NCI-H748 treated with DMSO at 0.1 percent for 48 hours (cell line): ENCODE measurements around the gene ABHD8.
"Not testable (repeated sequence)": the region's sequence is repeated elsewhere in the genome, so short reads cannot be mapped to it uniquely, and the experiment has no call there.

Experiments used
- DNase-seq: peaks from one replicate; lab custom pipeline; 2025; lab: John Stamatoyannopoulos, UW

ABHD8 gene

GRCh38 chr19:17296976-17297375 is 6.2 kb downstream of the ABHD8 start:
- no peak for DNase-seq

- no peak for DNase-seq
Observed at GRCh38 chr19:17296273-17296672, 7.0 kb downstream of the ABHD8 start.

- not testable (repeated sequence) for DNase-seq
Observed at GRCh38 chr19:17295551-17295950, 7.7 kb downstream of the ABHD8 start.

GRCh38 chr19:17294051-17294891 is 9.0 kb downstream of the ABHD8 start:
- no peak for DNase-seq

- DNase-seq, result no peak
Observed at GRCh38 chr19:17293605-17294004, 9.6 kb downstream of the ABHD8 start.

GRCh38 chr19:17292301-17293074 is 10.7 kb downstream of the ABHD8 start:
- no peak for DNase-seq

GRCh38 chr19:17289489-17289888 is 13.7 kb downstream of the ABHD8 start:
- no peak for DNase-seq

- DNase-seq, result no peak
Observed at GRCh38 chr19:17286752-17287151, 16.5 kb downstream of the ABHD8 start.

- no peak for DNase-seq
Observed at GRCh38 chr19:17286263-17286662, 17.0 kb downstream of the ABHD8 start.

GRCh38 chr19:17285415-17286135 is 17.6 kb downstream of the ABHD8 start:
- no peak for DNase-seq

- DNase-seq, result no peak
Observed at GRCh38 chr19:17283504-17283996, 19.7 kb downstream of the ABHD8 start.

GRCh38 chr19:17282488-17283125 is 20.6 kb downstream of the ABHD8 start:
- DNase-seq, result peak; percentile 48

GRCh38 chr19:17281391-17282304 is 21.6 kb downstream of the ABHD8 start, which contains the start of gene ANKLE1:
Gene ANKLE1, plus strand, starts transcription at chr19:17281901. Its CDS starts 20 bp downstream, at chr19:17281921.
- no peak for DNase-seq

GRCh38 chr19:17279436-17279835 is 23.8 kb downstream of the ABHD8 start:
- DNase-seq, result no peak

- no peak for DNase-seq
Observed at GRCh38 chr19:17275441-17276175, 27.6 kb downstream of the ABHD8 start.

GRCh38 chr19:17274892-17275291 is 28.3 kb downstream of the ABHD8 start:
- DNase-seq, result not testable (repeated sequence)

- no peak for DNase-seq
Observed at GRCh38 chr19:17268754-17269153, 34.5 kb downstream of the ABHD8 start.

- peak; percentile 92 for DNase-seq
Observed at GRCh38 chr19:17266975-17267788, 36.0 kb downstream of the ABHD8 start, which contains the start of gene BABAM1. Gene BABAM1, plus strand, starts transcription at chr19:17267443. Its CDS starts 1,364 bp downstream, at chr19:17268807.

- DNase-seq, result no peak
Observed at GRCh38 chr19:17266589-17266974, 36.6 kb downstream of the ABHD8 start.
